ENCODE data around the gene NCLN.

Gene NCLN, protein sequence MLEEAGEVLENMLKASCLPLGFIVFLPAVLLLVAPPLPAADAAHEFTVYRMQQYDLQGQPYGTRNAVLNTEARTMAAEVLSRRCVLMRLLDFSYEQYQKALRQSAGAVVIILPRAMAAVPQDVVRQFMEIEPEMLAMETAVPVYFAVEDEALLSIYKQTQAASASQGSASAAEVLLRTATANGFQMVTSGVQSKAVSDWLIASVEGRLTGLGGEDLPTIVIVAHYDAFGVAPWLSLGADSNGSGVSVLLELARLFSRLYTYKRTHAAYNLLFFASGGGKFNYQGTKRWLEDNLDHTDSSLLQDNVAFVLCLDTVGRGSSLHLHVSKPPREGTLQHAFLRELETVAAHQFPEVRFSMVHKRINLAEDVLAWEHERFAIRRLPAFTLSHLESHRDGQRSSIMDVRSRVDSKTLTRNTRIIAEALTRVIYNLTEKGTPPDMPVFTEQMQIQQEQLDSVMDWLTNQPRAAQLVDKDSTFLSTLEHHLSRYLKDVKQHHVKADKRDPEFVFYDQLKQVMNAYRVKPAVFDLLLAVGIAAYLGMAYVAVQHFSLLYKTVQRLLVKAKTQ

DNA sequence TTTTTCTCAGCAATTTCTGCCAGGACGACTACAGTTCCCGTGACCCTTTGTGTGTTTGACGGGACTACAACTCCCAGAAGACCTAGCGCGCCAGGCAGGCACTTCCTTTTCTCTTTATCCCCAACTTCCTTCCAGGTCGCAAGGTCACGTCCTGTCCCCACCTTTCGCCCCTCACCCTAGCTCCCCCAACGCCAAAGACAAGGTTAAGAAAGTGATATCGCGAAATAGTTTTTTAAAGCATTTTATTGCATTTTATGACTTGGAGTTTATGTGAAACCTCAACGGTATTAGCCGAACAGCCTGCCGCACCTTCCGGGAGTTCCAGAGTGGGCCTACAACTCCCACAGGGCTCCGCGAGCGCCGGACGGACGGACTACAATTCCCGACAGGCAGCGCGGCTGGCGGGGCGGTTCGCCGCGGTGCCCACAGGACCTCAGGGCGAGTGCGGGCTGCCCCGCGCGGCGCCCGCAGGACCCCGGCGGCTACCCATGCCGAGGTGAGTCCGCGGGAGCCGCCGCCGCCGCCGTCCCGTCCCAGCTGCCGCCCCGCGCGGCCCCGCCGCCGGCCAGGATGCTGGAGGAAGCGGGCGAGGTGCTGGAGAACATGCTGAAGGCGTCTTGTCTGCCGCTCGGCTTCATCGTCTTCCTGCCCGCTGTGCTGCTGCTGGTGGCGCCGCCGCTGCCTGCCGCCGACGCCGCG is at the start of gene NCLN:
Gene NCLN, plus strand, starts transcription at position 470 of the 699 bp plus-strand sequence. Its CDS starts 101 bp downstream, at position 571.
- peak; percentile 90 for DNase-seq (ENCODE audit: low read depth in 2 of 2)

DNA sequence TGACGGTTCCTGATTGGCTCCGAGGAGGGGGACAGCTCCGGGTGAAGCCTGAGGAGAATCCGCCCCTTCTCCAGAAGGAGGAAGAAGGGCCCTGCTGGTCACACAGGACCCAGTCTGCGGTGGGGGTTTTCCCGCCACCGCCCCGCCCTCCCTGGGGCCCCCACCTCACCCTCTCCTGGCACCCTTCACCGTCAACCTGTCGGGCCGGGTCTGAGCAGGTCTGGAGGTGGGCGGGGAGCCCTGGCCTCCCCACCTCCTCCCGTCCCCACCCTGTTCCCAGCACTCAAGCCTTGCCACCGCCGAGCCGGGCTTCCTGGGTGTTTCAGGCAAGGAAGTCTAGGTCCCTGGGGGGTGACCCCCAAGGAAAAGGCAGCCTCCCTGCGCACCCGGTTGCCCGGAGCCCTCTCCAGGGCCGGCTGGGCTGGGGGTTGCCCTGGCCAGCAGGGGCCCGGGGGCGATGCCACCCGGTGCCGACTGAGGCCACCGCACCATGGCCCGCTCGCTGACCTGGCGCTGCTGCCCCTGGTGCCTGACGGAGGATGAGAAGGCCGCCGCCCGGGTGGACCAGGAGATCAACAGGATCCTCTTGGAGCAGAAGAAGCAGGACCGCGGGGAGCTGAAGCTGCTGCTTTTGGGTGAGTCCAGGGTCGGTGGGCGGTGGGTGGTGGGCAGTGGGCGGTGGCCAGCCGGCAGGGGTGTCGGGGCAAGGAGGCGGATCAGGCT is 49.6 kb upstream of the NCLN start, which contains the start of gene GNA15:
Gene GNA15, plus strand, starts transcription at position 73 of the 723 bp plus-strand sequence. Its CDS starts 418 bp downstream, at position 491.
- DNase-seq (ENCODE audit: low read depth in 2 of 2): no peak

GRCh38 chr19:3136684-3137055 is 49.1 kb upstream of the NCLN start:
- no peak for DNase-seq (ENCODE audit: low read depth in 2 of 2)

DNA sequence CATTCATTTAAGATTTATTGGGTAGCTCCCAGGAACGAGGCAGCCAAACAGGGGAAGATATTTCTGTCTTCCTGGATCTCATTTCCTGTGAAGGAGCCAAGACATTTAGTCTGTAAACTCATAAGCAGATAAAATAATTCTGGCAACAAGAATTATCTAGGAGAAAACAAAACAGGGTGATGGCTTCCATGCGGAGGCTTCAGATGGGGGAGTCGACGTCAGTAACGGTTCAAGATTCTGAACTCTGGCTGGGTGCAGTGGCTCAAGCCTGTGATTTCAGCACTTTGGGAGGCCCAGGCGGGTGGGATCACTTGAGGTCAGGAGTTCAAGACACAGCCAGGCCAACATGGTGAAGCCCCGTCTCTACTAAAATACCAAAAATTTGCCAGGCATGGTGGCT is 48.6 kb upstream of the NCLN start:
- no peak for DNase-seq (ENCODE audit: low read depth in 2 of 2)

GRCh38 chr19:3138268-3138667 is 47.5 kb upstream of the NCLN start:
- DNase-seq (ENCODE audit: low read depth in 2 of 2): no peak

- no peak for DNase-seq (ENCODE audit: low read depth in 2 of 2)
Measured at GRCh38 chr19:3140667-3141038, 45.1 kb upstream of the NCLN start.

- DNase-seq (ENCODE audit: low read depth in 2 of 2): no peak
Measured at GRCh38 chr19:3142292-3142670, 43.4 kb upstream of the NCLN start.

DNA sequence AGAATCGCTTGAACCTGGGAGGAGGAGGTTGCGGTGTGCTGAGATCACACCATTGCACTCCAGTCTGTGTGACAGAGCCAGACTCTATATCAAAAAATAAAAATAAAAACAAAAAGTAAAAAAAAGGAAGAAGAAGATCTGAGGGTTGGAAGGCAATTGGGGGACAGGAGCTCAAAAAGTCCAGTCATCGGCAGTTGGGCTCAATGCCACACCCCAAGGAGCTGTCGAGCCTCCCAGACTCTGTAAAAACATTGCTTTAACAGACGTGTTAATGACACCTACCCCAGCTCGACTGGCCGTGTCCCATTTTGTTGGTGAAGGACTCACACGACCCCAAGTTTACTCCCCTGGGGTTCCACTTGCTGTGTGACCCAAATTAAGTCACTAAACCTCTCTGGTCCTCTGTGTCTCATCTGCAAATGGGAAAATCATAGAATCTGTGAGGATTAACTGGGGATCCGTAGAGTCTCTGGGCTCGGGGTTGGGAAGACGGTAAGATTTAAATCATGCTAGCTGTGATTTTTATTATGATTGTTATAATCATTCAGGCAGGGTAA is 42.9 kb upstream of the NCLN start:
- DNase-seq (ENCODE audit: low read depth in 2 of 2): no peak

DNA sequence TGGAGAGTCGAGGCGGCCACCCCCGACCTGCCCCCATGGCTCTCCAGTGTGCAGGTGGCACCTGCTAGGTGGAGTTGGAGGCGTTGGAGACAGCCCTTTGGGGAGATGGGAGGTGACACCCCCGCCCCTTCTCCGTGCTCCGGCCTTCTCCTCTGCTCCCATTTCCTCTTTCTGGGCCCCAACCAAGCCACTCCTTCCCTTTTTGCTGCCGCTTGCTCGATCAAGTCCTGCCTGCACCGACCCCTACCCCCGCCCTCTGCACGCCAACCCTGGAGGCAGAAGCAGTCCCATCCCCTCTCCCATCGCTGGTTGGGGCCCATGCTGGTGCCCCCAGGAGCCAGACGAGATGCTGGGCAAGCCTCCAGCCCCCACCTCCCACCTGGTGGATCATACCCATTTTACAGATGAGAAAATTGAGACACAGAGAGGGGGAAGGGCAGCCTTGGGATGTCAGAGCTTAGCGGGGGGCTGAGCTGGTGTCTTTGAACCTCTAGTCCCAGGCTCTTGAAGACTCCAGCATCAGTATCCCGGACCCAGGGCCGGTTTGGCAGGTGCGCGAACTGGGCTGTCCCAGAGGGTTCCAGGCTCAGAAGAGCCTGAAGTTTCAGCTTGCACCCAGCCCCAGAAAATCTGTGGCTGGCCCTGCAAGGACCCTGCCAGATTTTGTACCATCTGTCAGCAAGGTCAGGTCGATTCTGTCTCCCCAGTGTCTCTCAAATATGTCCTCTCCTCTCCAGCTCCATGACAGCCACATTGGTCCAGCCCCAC is 39.6 kb upstream of the NCLN start:
- no peak for DNase-seq (ENCODE audit: low read depth in 2 of 2)

- DNase-seq (ENCODE audit: low read depth in 2 of 2): peak; percentile 37 to 50
Measured at GRCh38 chr19:3146677-3147100, 39.0 kb upstream of the NCLN start.

- no peak for DNase-seq (ENCODE audit: low read depth in 2 of 2)
Measured at GRCh38 chr19:3148503-3148902, 37.2 kb upstream of the NCLN start.

- no peak for DNase-seq (ENCODE audit: low read depth in 2 of 2)
Measured at GRCh38 chr19:3149089-3149488, 36.6 kb upstream of the NCLN start.

DNA sequence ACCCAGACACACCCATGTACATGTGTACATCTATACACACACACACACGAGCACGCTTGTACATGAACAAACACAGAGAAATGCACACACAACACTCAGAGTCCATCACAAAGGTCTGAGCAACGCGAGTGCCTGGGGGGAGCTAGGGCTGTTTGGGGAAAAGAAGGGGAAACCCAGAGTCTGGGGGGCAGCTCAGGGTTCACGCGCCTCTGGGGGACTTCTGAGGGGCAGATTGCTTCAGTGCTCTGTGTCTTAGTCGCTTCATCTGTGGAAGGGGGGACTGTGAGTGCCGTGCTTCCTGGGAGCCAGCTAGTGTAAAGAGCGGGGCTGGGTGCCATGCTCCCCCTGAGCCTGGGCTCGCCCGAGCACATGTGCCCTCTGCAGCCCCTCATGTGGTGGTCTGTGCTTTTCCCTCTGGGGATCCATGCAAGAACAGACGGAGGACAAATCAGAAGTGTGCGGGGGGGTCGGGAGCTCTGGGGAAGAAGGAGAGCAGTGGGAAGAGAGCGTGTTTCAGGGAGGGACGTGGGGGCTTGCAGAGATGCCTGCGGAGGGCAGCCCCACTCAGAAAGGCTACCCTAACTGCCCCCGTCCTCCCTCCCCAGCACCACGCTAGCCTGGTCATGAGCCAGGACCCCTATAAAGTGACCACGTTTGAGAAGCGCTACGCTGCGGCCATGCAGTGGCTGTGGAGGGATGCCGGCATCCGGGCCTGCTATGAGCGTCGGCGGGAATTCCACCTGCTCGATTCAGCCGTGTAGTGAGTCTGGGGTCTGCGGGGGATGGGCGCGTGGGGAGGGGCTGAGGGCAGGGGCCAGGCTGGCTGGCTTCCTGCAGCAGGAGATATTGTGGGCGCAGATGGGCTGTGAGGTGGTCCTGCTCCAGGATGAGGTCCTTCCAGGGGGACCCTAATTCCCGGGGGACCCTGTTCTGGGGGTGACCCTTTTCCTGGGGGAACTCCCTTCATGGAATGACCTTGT is 35.9 kb upstream of the NCLN start:
- no peak for DNase-seq (ENCODE audit: low read depth in 2 of 2)

DNA sequence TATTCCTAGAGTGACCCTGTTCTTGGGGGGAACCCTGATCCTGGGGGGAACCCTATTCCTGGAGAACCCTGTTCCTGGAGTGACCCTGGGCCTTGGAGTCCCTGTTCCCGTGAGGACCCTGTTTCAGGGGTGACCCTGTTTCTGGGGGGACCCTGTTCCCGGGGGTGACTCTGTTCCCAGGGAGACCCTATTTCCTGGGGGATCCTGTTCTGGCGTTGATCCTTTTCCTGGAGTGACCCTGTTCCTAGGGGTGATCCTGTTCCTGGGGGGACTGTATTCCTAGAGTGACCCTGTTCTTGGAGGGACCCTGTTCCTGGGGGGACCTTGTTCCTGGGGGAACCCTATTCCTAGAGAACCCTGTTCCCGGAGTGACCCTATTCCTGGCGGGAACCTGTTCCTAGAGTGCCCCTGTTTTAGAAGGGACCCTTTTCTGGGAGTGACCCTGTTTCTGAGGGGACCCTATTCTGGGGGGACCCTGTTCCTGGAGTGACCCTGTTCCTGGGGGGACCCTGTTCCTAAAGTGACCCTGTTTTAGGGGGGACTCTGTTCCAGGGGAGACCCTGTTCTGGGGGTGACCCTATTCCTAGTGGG is 34.9 kb upstream of the NCLN start:
- no peak for DNase-seq (ENCODE audit: low read depth in 2 of 2)

- DNase-seq (ENCODE audit: low read depth in 2 of 2): no peak
Measured at GRCh38 chr19:3151563-3152418, 33.9 kb upstream of the NCLN start.

GRCh38 chr19:3152419-3152780 is 33.3 kb upstream of the NCLN start:
- no peak for DNase-seq (ENCODE audit: low read depth in 2 of 2)

GRCh38 chr19:3153286-3154230 is 32.2 kb upstream of the NCLN start:
- no peak for DNase-seq (ENCODE audit: low read depth in 2 of 2)
